Measurements from ENCODE around the gene CALD1.

Gene CALD1

GRCh38 chr7:134888141-134888740 lies 108.8 kb downstream of the CALD1 start:
- peaks cover 59% of the 10 kb centered on the region for H3K4me1 Mint-ChIP-seq
- no peaks in the 10 kb centered on the region for H3K27me3 Mint-ChIP-seq (ENCODE audit: low read depth)
- H3K9me3 Mint-ChIP-seq, result no peaks in the 10 kb centered on the region
- no peak overlapping the region for H3K4me3 Mint-ChIP-seq
- H3K27ac Mint-ChIP-seq, result peak overlapping the region; percentile 47 to 83 (median 66)
- peaks cover under 1% of the 10 kb centered on the region for H3K36me3 Mint-ChIP-seq (ENCODE audit: low read depth)
- TF ChIP-seq CTCF (IDR thresholded peaks at IDR 0.05; ENCODE audit: unreplicated experiment in 3 of 3), result no peak

- no peaks in the 10 kb centered on the region for H3K27me3 Mint-ChIP-seq (ENCODE audit: low read depth)
- peaks cover 20% of the 10 kb centered on the region for H3K36me3 Mint-ChIP-seq (ENCODE audit: low read depth)
- H3K4me1 Mint-ChIP-seq, result peaks cover 74% of the 10 kb centered on the region
- peak overlapping the region; percentile 81 to 91 (median 90) for H3K4me3 Mint-ChIP-seq
- H3K9me3 Mint-ChIP-seq, result peaks cover 4% of the 10 kb centered on the region
- peak overlapping the region; percentile 94 to 96 (median 95) for H3K27ac Mint-ChIP-seq
- TF ChIP-seq CTCF (IDR thresholded peaks at IDR 0.05; ENCODE audit: unreplicated experiment in 3 of 3), result no peak
Observed at GRCh38 chr7:134890246-134891240, 111.1 kb downstream of the CALD1 start.

- no peaks in the 10 kb centered on the region for H3K27me3 Mint-ChIP-seq (ENCODE audit: low read depth)
Observed at GRCh38 chr7:134891262-134891695, 111.8 kb downstream of the CALD1 start.

GRCh38 chr7:134891696-134892678 lies 112.6 kb downstream of the CALD1 start:
- Mint-ChIP-seq H3K4me3 (peak overlapping the region; percentile 81 to 91 (median 90)), H3K9me3 (peaks cover 14% of the 10 kb centered on the region), H3K27ac (peak overlapping the region; percentile 94 to 96 (median 95)), H3K36me3 (ENCODE audit: low read depth) (peaks cover 34% of the 10 kb centered on the region), H3K4me1 (peaks cover 71% of the 10 kb centered on the region), H3K27me3 (ENCODE audit: low read depth) (no peaks in the 10 kb centered on the region)
- TF ChIP-seq CTCF (IDR thresholded peaks at IDR 0.05; ENCODE audit: unreplicated experiment in 3 of 3), result no peak

More at GRCh38 chr7:134891262-134891695, 111.8 kb downstream of the CALD1 start:
- peak overlapping the region; percentile 81 to 91 (median 90) for H3K4me3 Mint-ChIP-seq
- TF ChIP-seq CTCF (IDR thresholded peaks at IDR 0.05; ENCODE audit: unreplicated experiment in 3 of 3), result no peak
- H3K27ac Mint-ChIP-seq, result peak overlapping the region; percentile 94 to 96 (median 95)
- H3K36me3 Mint-ChIP-seq (ENCODE audit: low read depth), result peaks cover 27% of the 10 kb centered on the region
- peaks cover 73% of the 10 kb centered on the region for H3K4me1 Mint-ChIP-seq
- H3K9me3 Mint-ChIP-seq, result peaks cover 10% of the 10 kb centered on the region

GRCh38 chr7:134892963-134893362 lies 113.5 kb downstream of the CALD1 start:
- TF ChIP-seq CTCF (IDR thresholded peaks at IDR 0.05; ENCODE audit: unreplicated experiment in 3 of 3), result no peak
- H3K9me3 Mint-ChIP-seq, result peaks cover 14% of the 10 kb centered on the region
- H3K27ac Mint-ChIP-seq, result peak overlapping the region; percentile 94 to 96 (median 95)
- H3K36me3 Mint-ChIP-seq (ENCODE audit: low read depth), result peaks cover 38% of the 10 kb centered on the region
- H3K4me3 Mint-ChIP-seq, result peak overlapping the region; percentile 81 to 91 (median 90)
- H3K27me3 Mint-ChIP-seq (ENCODE audit: low read depth), result no peaks in the 10 kb centered on the region
- peaks cover 63% of the 10 kb centered on the region for H3K4me1 Mint-ChIP-seq
